Peyer's patch (tissue), 4 donors: ENCODE measurements around the gene NR5A1. TPM values are rescaled to one million over a fixed set of nuclear protein-coding genes. Genes with fewer than 3 reads are reported as not detected.

Experiments
- DNase-seq, 3 donors: peaks; one replicate each; pipeline ENCODE4 v3.0.0-alpha.2; 2017 to 2019
- H3K27ac ChIP-seq, 4 donors: fragments of 200-600 bp; sonication (generic); one replicate each; pipeline ENCODE4 v1.5.1; 2016 to 2019
- H3K27me3 ChIP-seq, 2 donors: fragments of 200-600 bp; sonication (generic); one replicate each; pipeline ENCODE4 v1.5.1; 2019
- H3K36me3 ChIP-seq, 3 donors: fragments of 200-600 bp; sonication (generic); one replicate each; pipeline ENCODE4 v1.5.1; 2016 to 2019
- H3K4me1 ChIP-seq, 4 donors: fragments of 200-600 bp; sonication (generic); one replicate each; pipeline ENCODE4 v1.5.1; 2016 to 2019
- H3K4me3 ChIP-seq, 4 donors: fragments of 200-600 bp; sonication (generic); 1 replicate in 3 of 4; 2 replicates in 1 of 4; pipeline ENCODE4 v1.5.1; 2016 to 2019; ENCODE audit warnings: mild to moderate bottlenecking in 1 of 4
- H3K9me3 ChIP-seq, 4 donors: fragments of 200-600 bp; sonication (generic); one replicate each; pipeline ENCODE4 v1.5.1; 2016 to 2019; ENCODE audit warnings: mild to moderate bottlenecking in 1 of 4
- POLR2A ChIP-seq, 2 donors: fragments of 450-650 bp; IDR thresholded peaks; one replicate each; pipeline ENCODE4 v1.5.1; 2017; ENCODE audit warnings: antibody characterized with exemption in 2 of 2, mild to moderate bottlenecking in 2 of 2, moderate library complexity in 2 of 2
- total RNA-seq, 4 donors: library from RNA; depleted of rRNA; stranded (reverse); fragments of >200 nt; gene quantifications; one replicate each; pipeline ENCODE4 v1.1.0, GENCODE V29; 2016
- TF ChIP-seq, protein P1 (sequence below), 6 experiments: fragments of 450-650 bp in 4 of 6; fragments of 200-600 bp in 2 of 6; sonication (generic) in 1 of 6; IDR thresholded peaks; one replicate each; pipeline ENCODE4 v1.5.1; 2017 to 2019; ENCODE audit warnings: antibody characterized with exemption in 6 of 6, mild to moderate bottlenecking in 3 of 6, moderate library complexity in 1 of 6

NR5A1 gene
- total RNA-seq, 4 donors from 2014 or later, result 0.18 TPM; not detected in 3

DNA sequence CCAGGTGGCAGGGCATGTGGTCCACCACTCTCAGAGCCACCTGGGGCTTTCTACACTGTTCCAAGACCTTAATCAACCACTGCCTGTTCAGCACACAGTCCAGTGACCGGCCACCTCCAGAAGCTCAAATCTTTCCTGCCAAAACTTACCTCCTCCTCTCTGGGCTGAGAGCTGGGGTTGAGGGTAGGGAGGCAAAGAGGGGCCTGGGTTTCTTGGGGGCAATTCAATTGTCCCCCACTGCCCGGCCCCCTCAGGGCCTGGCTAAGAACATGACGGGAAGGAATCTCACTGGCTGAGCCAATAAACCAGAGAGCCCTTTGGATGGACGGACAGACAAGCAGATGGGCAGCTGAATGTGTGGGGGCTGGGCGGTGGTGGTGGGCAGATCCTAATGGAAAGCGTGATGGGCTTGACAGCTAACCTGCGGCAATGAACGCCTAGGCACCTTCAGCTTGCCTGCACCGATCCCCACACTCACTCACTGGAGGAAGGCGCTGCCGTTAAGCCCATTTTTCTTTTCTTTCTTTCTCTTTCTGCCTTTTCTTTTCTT lies 5.4 kb downstream of the NR5A1 start:
- no peaks in the 10 kb centered on the region for H3K9me3 ChIP-seq
- H3K4me3 ChIP-seq, result no peak overlapping the region
- no peak overlapping the region for H3K27ac ChIP-seq
- H3K4me1 ChIP-seq, result peaks cover 0 to 20% (median 4%) of the 10 kb centered on the region in 4 donors
- TF ChIP-seq POLR2A (IDR thresholded peaks at IDR 0.05), result no peak
- TF ChIP-seq, protein P1, sequence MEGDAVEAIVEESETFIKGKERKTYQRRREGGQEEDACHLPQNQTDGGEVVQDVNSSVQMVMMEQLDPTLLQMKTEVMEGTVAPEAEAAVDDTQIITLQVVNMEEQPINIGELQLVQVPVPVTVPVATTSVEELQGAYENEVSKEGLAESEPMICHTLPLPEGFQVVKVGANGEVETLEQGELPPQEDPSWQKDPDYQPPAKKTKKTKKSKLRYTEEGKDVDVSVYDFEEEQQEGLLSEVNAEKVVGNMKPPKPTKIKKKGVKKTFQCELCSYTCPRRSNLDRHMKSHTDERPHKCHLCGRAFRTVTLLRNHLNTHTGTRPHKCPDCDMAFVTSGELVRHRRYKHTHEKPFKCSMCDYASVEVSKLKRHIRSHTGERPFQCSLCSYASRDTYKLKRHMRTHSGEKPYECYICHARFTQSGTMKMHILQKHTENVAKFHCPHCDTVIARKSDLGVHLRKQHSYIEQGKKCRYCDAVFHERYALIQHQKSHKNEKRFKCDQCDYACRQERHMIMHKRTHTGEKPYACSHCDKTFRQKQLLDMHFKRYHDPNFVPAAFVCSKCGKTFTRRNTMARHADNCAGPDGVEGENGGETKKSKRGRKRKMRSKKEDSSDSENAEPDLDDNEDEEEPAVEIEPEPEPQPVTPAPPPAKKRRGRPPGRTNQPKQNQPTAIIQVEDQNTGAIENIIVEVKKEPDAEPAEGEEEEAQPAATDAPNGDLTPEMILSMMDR (IDR thresholded peaks at IDR 0.05), result no peak
- H3K36me3 ChIP-seq, result no peaks in the 10 kb centered on the region
- no peak for DNase-seq
- peaks cover 0 to 30% of the 10 kb centered on the region in 2 donors for H3K27me3 ChIP-seq

DNA sequence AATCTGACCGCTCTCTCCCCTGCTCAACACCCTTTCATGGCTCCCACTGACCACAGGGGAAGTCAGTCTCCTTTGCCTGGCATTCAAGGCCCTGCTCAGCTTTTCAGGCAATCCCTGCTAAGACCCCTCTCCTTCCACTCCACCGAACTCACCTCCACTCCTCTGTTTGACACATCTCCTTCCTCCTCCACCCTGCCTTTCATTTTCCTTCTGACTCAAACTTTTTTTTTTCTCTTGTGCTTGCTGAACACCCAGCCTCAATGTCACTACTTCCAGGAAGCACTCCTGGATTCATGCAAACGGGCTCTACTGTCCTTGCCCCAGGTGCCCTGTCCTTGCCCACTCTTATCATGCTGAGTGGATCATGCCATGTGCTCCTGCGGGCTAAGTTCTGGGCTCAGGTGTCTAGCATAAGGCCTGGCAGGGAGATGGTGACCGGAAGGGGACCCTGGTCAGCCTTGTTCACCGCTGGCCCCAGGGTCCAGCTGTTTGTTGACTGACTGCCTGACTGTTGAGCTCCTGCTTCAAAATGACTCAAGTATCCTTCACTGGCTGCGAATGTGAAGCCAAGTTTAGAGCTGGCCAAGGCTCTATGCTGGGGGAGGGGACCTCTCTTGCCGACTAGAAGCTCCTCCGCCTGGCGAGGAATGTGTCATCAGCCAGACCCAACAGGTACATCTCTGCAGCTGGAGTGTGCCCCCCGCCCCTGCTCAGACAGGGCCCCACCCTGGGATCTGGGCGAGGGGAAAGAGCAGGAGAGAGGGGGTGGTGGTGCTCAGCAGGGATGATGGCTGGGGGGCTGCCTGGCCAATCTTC lies 6.2 kb downstream of the NR5A1 start:
- Histone ChIP-seq H3K27me3 (peaks cover 0 to 30% of the 10 kb centered on the region in 2 donors), H3K4me1 (peaks cover 0 to 20% (median 4%) of the 10 kb centered on the region in 4 donors), H3K4me3 (no peak overlapping the region), H3K36me3 (no peaks in the 10 kb centered on the region), H3K9me3 (no peaks in the 10 kb centered on the region), H3K27ac (no peak overlapping the region)
- DNase-seq, result no peak
- TF ChIP-seq, protein P1 (IDR thresholded peaks at IDR 0.05), result no peak
- no peak for TF ChIP-seq POLR2A (IDR thresholded peaks at IDR 0.05)

- Histone ChIP-seq H3K9me3 (no peaks in the 10 kb centered on the region), H3K27ac (no peak overlapping the region), H3K36me3 (no peaks in the 10 kb centered on the region), H3K27me3 (peaks cover 0 to 24% of the 10 kb centered on the region in 2 donors), H3K4me3 (no peak overlapping the region), H3K4me1 (peaks cover 0 to 20% (median 4%) of the 10 kb centered on the region in 4 donors)
- DNase-seq, result no peak
- no peak for TF ChIP-seq POLR2A (IDR thresholded peaks at IDR 0.05)
- TF ChIP-seq, protein P1 (IDR thresholded peaks at IDR 0.05), result no peak
Measured at GRCh38 chr9:124500028-124500795, 7.0 kb downstream of the NR5A1 start.

- peaks cover 0 to 14% (median 3%) of the 10 kb centered on the region in 4 donors for H3K4me1 ChIP-seq
- no peak for DNase-seq
- no peak for TF ChIP-seq POLR2A (IDR thresholded peaks at IDR 0.05)
- TF ChIP-seq, protein P1 (IDR thresholded peaks at IDR 0.05), result no peak
- H3K27ac ChIP-seq, result no peak overlapping the region
- no peak overlapping the region for H3K4me3 ChIP-seq
- peaks cover 0 to 17% of the 10 kb centered on the region in 2 donors for H3K27me3 ChIP-seq
- H3K36me3 ChIP-seq, result no peaks in the 10 kb centered on the region
- no peaks in the 10 kb centered on the region for H3K9me3 ChIP-seq
Measured at GRCh38 chr9:124499216-124499615, 8.0 kb downstream of the NR5A1 start.

- Histone ChIP-seq H3K9me3 (no peaks in the 10 kb centered on the region), H3K4me1 (peaks cover 0 to 8% (median 1%) of the 10 kb centered on the region in 4 donors), H3K27me3 (peaks cover 0 to 11% of the 10 kb centered on the region in 2 donors), H3K36me3 (no peaks in the 10 kb centered on the region), H3K4me3 (no peak overlapping the region), H3K27ac (no peak overlapping the region)
- DNase-seq, result no peak
- TF ChIP-seq, protein P1 (IDR thresholded peaks at IDR 0.05), result no peak
- no peak for TF ChIP-seq POLR2A (IDR thresholded peaks at IDR 0.05)
Measured at GRCh38 chr9:124498499-124499146, 8.6 kb downstream of the NR5A1 start.
